HG03520 (cell line): Measurements from ENCODE around the gene PRSS36.
"Not testable (repeated sequence)": the region's sequence is repeated elsewhere in the genome, so short reads cannot be mapped to it uniquely, and the experiment has no call there.

Experiments used
- ATAC-seq: cut with Tn5 transposase; IDR thresholded peaks from one replicate; pipeline ENCODE4 v1.9.1; 2021; ENCODE audit warnings: mild to moderate bottlenecking, moderate library complexity; ENCODE audit not compliant: unreplicated experiment

PRSS36 gene

DNA sequence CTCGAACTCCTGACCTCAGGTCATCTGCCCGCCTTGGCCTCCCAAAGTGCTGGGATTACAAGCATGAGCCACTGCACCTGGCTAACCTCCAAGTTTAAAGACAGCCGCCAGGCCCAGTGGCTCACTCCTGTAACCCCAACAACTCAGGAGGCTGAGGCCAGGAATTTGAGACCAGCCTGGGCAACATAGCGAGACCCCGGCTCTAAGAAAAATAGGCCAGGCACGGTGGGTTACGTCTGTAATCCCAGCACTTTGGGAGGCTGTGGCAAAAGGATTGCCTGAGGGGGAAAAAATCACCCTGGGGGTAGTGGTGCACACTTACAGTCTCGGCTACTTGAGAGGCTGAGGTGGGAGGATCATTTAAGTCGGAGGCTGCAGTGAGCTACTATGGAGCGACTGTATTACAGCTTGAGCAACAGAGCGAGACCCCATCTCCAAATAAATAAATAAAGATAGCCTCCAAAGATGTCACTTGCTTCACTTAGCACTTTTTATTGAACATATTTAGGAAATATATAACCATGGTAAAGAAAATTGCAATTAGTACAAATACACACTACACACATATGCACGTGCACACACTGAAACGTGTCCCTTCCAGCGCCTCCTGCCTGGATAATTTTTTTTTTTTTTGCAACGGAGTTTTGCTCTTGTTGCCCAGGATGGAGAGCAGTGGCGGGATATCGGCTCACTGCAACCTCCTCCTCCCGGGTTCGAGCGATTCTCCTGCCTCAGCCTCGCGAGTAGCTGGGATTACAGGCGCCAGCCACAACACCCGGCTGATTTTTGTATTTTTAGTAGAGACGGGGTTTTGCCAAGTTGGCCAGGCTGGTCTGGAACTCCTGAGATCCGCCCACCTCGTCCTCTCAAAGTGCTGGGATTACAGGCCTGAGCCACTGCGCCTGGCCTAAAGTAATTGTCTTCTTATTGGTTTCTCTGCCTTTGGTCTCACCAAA lies 43.1 kb downstream of the PRSS36 start:
- ATAC-seq: no peak

DNA sequence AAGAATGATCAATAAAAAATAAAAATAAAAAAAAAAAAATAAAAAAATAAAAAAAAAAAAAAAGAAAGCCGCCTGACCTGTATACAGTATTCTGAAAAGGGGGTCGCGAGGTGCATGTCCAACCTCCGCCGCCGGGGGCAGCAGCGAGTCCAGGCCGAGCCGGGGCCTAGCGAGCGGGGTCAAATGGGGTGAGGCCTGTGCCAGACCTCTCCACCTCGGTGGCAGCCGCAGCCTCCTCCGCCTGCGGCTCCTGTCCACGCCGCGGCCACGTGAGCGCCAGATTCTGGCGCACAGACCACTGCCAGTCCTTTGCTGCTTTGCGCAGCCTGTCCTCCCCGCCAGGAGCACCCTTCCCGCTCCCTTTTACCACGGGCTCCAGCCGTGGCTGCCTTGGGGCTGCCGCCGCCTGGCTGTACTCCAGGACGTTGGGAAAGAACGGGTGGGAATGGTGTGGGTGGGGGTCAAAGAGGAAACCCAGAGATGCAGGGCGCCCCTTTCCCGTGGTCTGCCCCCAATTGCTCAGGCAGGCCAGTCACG lies 44.1 kb downstream of the PRSS36 start:
- ATAC-seq: no peak

DNA sequence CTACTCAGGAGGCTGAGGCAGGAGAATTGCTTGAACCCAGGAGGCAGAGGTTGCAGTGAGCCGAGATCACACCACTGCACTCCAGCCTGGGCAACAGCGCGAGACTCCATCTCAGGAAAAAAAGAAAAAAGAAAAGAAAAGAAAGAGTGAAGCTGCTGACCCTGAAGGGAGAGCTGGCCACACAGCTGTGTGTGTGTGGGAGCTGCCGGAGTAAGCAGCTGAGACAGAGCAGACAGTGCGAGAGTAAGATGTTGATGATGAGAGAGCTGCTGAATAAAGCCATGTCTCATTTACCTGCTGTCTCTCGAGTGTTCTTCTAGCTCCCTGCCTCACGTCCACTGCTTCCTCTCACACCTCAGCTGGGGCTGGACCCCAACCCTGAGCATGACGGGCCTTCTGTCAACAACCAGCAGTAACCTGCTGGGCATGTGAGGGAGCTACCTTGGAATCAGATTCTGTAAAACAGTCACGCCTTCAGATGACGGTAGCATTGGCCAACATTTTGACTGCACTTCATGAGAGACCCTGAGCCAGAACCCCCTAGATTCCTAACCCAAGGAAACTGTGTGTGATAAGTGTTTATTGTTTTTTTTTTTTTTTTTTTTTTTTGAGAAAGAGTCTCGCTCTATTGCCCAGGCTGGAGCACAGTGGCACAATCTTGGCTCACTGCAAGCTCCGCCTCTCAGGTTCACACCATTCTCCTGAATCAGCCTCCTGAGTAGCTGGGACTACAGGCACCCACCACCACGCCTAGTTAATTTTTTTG lies 48.8 kb downstream of the PRSS36 start:
- ATAC-seq: not testable (repeated sequence)

DNA sequence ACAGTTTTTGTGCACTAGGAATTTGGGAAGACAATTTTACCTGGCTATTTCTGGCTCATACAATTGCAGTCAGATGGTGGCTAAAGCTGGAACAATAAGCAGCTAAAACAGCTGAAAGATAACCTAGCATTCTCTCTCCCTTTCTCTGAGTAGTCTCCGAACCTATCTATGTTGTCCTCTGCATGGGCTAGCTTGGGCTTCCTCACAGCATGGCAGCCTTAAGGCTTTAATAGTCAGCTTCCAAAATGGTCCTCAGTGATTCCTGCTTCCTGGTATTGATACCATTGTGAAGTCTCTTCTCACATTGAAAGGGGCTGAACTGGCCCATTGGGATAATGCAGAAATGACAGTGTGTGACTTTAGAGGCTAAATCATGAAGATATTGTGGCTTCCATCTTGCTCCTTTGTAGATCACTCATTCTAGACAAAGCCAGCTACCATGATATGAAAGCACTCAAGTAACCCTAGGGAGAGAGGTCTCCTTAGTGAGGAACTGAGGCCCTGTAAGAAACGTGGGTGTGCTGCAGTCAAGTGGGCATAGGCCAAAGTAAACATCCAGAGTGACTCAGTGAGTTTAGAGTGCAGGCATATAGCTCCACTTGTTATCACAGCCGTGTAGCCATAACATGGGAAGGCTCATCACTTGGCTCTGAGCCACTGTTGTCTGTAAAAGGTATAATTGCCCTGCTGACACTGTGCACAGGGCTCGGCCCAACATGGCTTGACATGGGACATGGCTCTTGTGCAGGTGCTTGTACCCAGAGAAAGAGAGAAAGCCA lies 49.8 kb downstream of the PRSS36 start:
- ATAC-seq: no peak

DNA sequence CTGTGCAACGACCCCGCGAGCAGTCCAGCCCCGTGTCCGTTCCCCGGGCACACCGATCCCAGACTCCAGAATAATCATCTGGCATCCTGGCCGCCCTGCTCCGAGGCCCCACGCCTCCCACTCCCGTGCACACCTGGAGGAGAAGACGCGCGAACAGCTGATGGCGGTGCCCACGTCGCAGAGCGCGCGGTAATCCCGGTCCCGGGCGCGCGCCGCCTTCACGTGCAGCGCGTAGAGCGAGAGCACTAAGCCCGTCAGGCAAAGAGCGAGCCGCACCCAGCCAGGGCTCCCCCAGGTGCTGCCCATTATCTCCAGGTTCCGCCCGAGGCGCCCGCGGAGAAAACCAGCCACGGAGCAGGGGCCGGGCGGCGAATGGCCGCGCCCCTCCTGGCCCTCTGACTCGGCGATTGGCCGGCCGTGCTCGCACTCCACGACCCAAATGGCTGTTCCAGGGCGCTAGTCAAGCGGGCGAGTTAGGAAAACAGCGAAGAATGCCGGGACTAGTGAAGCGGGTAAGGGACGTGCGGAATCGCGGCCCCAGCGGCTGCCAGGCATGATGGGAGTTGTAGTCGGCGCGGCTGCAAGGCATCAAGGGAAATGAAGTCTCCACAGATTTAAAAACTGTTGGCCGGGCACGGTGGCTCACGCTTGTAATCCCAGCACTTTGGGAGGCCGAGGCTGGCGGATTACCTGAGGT lies 55.3 kb downstream of the PRSS36 start, which contains the start of gene VKORC1:
TSS of gene VKORC1 (minus strand) at position 374 of the 697 bp plus-strand sequence. CDS start at position 306, 68 bp downstream.
- ATAC-seq: peak; percentile 80

DNA sequence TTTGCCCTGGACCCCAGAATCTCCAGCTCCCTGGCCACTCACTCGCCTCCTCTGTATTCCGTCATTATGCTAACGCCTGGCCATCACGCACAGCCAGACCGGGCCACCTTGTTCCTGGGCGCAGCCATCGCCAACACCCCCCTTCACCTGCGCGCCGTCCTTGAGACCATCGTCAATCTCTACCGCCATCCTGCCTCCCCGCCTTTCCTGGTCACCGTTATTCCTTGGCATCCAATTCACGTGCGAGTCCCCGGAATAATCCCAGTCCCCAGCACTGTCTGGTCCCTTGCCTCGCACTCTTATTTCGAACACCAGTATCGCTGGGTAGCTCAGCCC lies 55.8 kb downstream of the PRSS36 start:
- ATAC-seq: no peak

DNA sequence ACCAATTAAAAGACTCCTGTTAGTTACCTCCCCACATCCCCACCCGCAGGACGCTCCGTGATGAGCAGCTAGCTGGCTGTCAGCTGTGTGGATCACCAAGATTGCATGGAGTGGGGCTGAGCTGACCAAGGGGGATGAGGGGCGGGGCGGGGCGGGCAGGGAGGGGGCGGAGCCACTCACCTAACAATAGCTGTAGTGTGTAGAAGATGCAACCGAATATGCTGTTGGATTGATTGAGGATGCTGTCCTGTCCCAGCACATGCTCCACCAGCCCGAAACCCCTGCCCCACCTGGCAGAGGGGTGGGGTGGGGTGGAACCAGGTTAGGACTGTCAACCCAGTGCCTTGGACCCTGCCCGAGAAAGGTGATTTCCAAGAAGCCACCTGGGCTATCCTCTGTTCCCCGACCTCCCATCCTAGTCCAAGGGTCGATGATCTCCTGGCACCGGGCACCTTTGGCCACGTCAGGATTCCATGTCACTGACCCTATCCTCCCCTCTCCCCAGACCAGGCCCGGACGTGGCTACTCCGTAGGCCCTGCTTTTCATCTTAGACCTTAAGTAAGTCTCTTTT lies 56.6 kb downstream of the PRSS36 start:
- no peak for ATAC-seq

DNA sequence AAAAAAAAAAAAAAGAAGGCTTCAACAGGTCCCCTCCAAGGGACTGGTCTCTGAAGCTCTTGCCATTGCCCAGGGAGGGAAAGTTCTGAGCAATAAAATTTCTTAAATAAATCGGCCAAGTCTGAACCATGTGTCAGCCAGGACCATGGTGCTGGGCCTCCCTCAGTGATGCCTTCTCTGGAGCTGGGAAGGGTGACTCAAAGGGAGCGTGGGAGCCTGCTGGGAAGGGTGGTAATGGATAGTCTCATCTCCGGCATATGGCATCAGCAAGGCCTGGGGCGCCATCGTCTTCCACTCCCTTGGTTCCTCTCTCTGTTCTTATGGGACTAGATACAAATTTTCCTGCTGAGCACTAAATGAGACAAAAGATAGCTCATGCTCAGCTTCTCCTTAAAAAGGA lies 57.5 kb downstream of the PRSS36 start:
- no peak for ATAC-seq

DNA sequence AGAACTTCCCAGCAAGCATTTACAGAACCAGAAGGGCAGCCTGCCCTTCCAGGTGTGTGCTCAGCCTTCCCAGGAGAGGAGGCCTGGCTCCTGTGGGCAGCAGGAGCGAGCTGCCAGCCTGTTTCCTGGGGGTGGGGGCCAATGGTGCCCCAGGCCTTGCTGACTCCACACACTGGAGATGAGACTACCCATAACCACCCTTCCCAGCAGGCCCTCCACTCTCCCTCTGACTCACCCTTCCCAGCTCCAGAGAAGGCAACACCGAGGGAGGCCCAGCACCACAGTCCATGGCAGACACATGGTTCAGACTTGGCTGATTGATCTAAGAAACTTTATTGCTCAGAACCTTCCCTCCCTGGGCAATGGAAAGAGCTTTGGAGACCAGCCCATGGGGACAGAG lies 59.3 kb downstream of the PRSS36 start:
- no peak for ATAC-seq

DNA sequence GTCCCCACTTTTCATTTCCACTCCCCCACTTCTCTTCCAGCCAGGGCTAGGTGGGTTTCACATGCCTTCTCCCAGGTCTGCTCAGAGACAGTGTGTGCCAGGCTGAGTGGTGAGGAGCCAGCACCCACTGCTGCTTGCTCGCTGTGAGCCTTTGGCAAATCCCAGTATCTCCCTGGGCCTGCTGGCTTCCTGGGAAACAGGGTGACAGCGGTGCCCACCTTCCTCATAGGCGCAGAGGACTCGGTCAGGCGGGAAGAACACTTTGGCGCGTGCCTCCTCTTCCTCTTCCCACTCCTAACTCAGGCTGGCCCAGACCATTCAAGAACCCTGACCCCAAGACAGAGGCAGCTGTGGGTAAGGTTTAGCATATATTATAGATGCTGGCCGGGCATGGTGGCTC lies 60.7 kb downstream of the PRSS36 start:
- no peak for ATAC-seq
